ENCODE results near the gene GLTPD2. TPM values are rescaled to one million over a fixed set of nuclear protein-coding genes. Genes with fewer than 3 reads are reported as not detected.

The GLTPD2 gene
- total RNA-seq, 2 experiments from 2014 or later, result not detected

GRCh38 chr17:4772235-4772613 is 16.5 kb upstream of the GLTPD2 start:
- Mint-ChIP-seq H3K27ac (peak overlapping the region; percentile 43), H3K36me3 (ENCODE audit: low read depth) (no peaks in the 10 kb centered on the region), H3K27me3 (ENCODE audit: low read depth) (peaks cover 13% of the 10 kb centered on the region), H3K9me3 (ENCODE audit: insufficient read depth) (no peaks in the 10 kb centered on the region), H3K4me1 (ENCODE audit: low read depth) (peaks cover 26% of the 10 kb centered on the region), H3K4me3 (no peak overlapping the region)
- ChIA-PET POLR2A (interaction anchor here (1.2 kb wide), 1 partner anchor 18 kb away, joined by 4 read pairs; no protein-coding TSS in a partner anchor), CTCF (interaction anchor here (4.3 kb wide), 1 partner anchor 18 kb away, joined by 25 read pairs; the partner anchor contains the start of gene GLTPD2)
- DNase-seq (no peak), ATAC-seq (no peak)

GRCh38 chr17:4777969-4778760 is 10.6 kb upstream of the GLTPD2 start:
- H3K27me3 Mint-ChIP-seq (ENCODE audit: low read depth), result peaks cover 31% of the 10 kb centered on the region
- H3K36me3 Mint-ChIP-seq (ENCODE audit: low read depth), result no peaks in the 10 kb centered on the region
- ATAC-seq, result no peak
- H3K4me1 Mint-ChIP-seq (ENCODE audit: low read depth), result no peaks in the 10 kb centered on the region
- POLR2A ChIA-PET, result interaction anchor here (1.6 kb wide), 1 partner anchor 12 kb away, joined by 6 read pairs; no protein-coding TSS in a partner anchor
- H3K4me3 Mint-ChIP-seq, result no peak overlapping the region
- H3K27ac Mint-ChIP-seq, result no peak overlapping the region
- CTCF ChIA-PET, result interaction anchor here (1.7 to 2.1 kb wide), 2 partner anchors 12 to 46 kb away, joined by 5 to 17 read pairs; partner anchors contain the start of genes GLTPD2 and MED11
- no peaks in the 10 kb centered on the region for H3K9me3 Mint-ChIP-seq (ENCODE audit: insufficient read depth)
- no peak for DNase-seq

- H3K27me3 Mint-ChIP-seq (ENCODE audit: low read depth), result peaks cover 41% of the 10 kb centered on the region
- DNase-seq (no peak), ATAC-seq (no peak)
- ChIA-PET POLR2A (no interaction called here), CTCF (interaction anchor here (1.7 to 2.1 kb wide), 2 partner anchors 9 to 49 kb away, joined by 5 to 17 read pairs; partner anchors contain the start of genes GLTPD2 and MED11)
- H3K4me3 Mint-ChIP-seq, result no peak overlapping the region
- H3K9me3 Mint-ChIP-seq (ENCODE audit: insufficient read depth), result no peaks in the 10 kb centered on the region
- H3K27ac Mint-ChIP-seq, result no peak overlapping the region
- peaks cover 5% of the 10 kb centered on the region for H3K4me1 Mint-ChIP-seq (ENCODE audit: low read depth)
- H3K36me3 Mint-ChIP-seq (ENCODE audit: low read depth), result no peaks in the 10 kb centered on the region
These were observed 8.3 kb upstream of the GLTPD2 start for GRCh38 chr17:4780325-4780955.

- no peak for ATAC-seq
- H3K27ac Mint-ChIP-seq, result no peak overlapping the region
- POLR2A ChIA-PET, result interaction anchor here (0.7 kb wide), 1 partner anchor 387 kb away, joined by 3 read pairs; no protein-coding TSS in a partner anchor
These were observed 6.1 kb upstream of the GLTPD2 start for GRCh38 chr17:4782652-4783051.

GRCh38 chr17:4785311-4786105 is 3.3 kb upstream of the GLTPD2 start:
- no peak for DNase-seq
- Mint-ChIP-seq H3K4me3 (no peak overlapping the region), H3K27me3 (ENCODE audit: low read depth) (peaks cover 62% of the 10 kb centered on the region), H3K4me1 (ENCODE audit: low read depth) (peaks cover 23% of the 10 kb centered on the region), H3K27ac (no peak overlapping the region), H3K9me3 (ENCODE audit: insufficient read depth) (no peaks in the 10 kb centered on the region), H3K36me3 (ENCODE audit: low read depth) (no peaks in the 10 kb centered on the region)
- ChIA-PET POLR2A (no interaction called here), CTCF (interaction anchor here (0.8 kb wide), 1 partner anchor 53 kb away, joined by 3 read pairs; no protein-coding TSS in a partner anchor)
- no peak for ATAC-seq

More at GRCh38 chr17:4782652-4783051, 6.1 kb upstream of the GLTPD2 start:
- Mint-ChIP-seq H3K27me3 (ENCODE audit: low read depth) (peaks cover 59% of the 10 kb centered on the region), H3K4me1 (ENCODE audit: low read depth) (peaks cover 18% of the 10 kb centered on the region), H3K36me3 (ENCODE audit: low read depth) (no peaks in the 10 kb centered on the region), H3K4me3 (no peak overlapping the region), H3K9me3 (ENCODE audit: insufficient read depth) (no peaks in the 10 kb centered on the region)
- DNase-seq, result no peak
- CTCF ChIA-PET, result interaction anchor here (0.6 kb wide), 1 partner anchor 150 kb away, joined by 4 read pairs; no protein-coding TSS in a partner anchor

- Mint-ChIP-seq H3K27me3 (ENCODE audit: low read depth) (peaks cover 59% of the 10 kb centered on the region), H3K9me3 (ENCODE audit: insufficient read depth) (no peaks in the 10 kb centered on the region), H3K4me3 (no peak within 1 kb of the TSS), H3K36me3 (ENCODE audit: low read depth) (no peaks in the 10 kb centered on the region), H3K27ac (no peak within 1 kb of the TSS), H3K4me1 (ENCODE audit: low read depth) (peaks cover 26% of the 10 kb centered on the region)
- ChIA-PET CTCF (interaction anchor here (0.8 to 1.6 kb wide), 3 partner anchors 54 to 95 kb away, joined by 3 to 4 read pairs (median 3); no protein-coding TSS in a partner anchor), POLR2A (interaction anchor here (0.8 kb wide), 1 partner anchor 50 kb away, joined by 3 read pairs; no protein-coding TSS in a partner anchor)
- ATAC-seq (no peak), DNase-seq (no peak)
These were observed 2.7 kb upstream of the GLTPD2 start, which contains the start of gene VMO1 for GRCh38 chr17:4786106-4786511. VMO1 (minus strand) TSS chr17:4786364; CDS start chr17:4786352, 12 bp downstream.

DNA sequence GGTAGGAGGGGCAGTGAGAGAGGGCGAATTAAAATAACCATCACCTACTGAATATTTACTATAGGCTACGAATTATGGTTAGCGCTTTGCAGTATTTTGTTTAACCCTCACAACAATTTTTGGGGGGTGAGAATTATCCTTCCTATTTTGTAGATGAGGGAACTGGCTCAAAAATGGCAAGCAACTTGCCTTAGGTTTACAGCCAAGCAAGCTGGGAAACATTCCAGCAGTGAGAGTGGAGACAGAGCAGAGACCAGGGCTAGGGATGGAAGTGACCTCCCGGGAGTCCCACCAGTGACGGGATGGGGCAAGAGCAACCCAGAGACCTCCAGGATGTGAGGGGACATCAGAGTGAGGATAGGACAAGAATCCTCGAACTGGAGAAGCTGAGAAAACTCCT is 2.2 kb upstream of the GLTPD2 start:
- no peaks in the 10 kb centered on the region for H3K36me3 Mint-ChIP-seq (ENCODE audit: low read depth)
- DNase-seq (no peak), ATAC-seq (no peak)
- peaks cover 29% of the 10 kb centered on the region for H3K4me1 Mint-ChIP-seq (ENCODE audit: low read depth)
- no peaks in the 10 kb centered on the region for H3K9me3 Mint-ChIP-seq (ENCODE audit: insufficient read depth)
- H3K4me3 Mint-ChIP-seq, result no peak overlapping the region
- ChIA-PET CTCF (interaction anchor here (0.8 to 1.6 kb wide), 3 partner anchors 54 to 95 kb away, joined by 3 to 4 read pairs (median 3); no protein-coding TSS in a partner anchor), POLR2A (interaction anchor here (0.8 kb wide), 1 partner anchor 50 kb away, joined by 3 read pairs; no protein-coding TSS in a partner anchor)
- H3K27me3 Mint-ChIP-seq (ENCODE audit: low read depth), result peaks cover 59% of the 10 kb centered on the region
- H3K27ac Mint-ChIP-seq, result no peak overlapping the region

GRCh38 chr17:4788159-4788806 is 481 bp upstream of the GLTPD2 start:
- Mint-ChIP-seq H3K4me1 (ENCODE audit: low read depth) (peaks cover 29% of the 10 kb centered on the region), H3K27me3 (ENCODE audit: low read depth) (peaks cover 50% of the 10 kb centered on the region), H3K27ac (no peak overlapping the region), H3K4me3 (no peak overlapping the region), H3K36me3 (ENCODE audit: low read depth) (no peaks in the 10 kb centered on the region), H3K9me3 (ENCODE audit: insufficient read depth) (no peaks in the 10 kb centered on the region)
- no peak for ATAC-seq
- ChIA-PET POLR2A (interaction anchor here (0.8 to 2.8 kb wide), 2 partner anchors 56 to 85 kb away, joined by 3 to 9 read pairs; partner anchors contain the start of gene MED11), CTCF (interaction anchor here (1.1 to 3.3 kb wide), 4 partner anchors 9 to 100 kb away, joined by 3 to 37 read pairs (median 14); partner anchors contain the start of gene ARRB2)
- DNase-seq, result no peak

DNA sequence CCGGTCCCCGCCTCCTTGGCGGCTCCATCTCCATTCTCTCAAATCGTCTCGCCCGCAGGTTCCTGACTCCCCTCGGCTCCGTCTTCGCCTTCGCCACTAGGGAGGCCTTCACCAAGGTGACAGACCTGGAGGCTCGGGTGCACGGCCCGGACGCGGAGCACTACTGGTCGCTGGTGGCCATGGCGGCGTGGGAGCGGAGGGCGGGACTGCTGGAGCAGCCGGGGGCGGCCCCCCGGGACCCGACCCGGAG is 862 bp downstream of the GLTPD2 start:
- peak overlapping the region; percentile 81 for H3K27ac Mint-ChIP-seq
- no peaks in the 10 kb centered on the region for H3K36me3 Mint-ChIP-seq (ENCODE audit: low read depth)
- no peaks in the 10 kb centered on the region for H3K9me3 Mint-ChIP-seq (ENCODE audit: insufficient read depth)
- ChIA-PET POLR2A (interaction anchor here (0.5 to 2.8 kb wide), 9 partner anchors 10 to 129 kb away, joined by 3 to 12 read pairs (median 4); partner anchors contain the start of genes MED11, PLD2 and TM4SF5), CTCF (interaction anchor here (0.6 to 3.3 kb wide), 30 partner anchors 9 to 274 kb away, joined by 3 to 37 read pairs (median 4); partner anchors contain the start of genes ARRB2, C17orf107, CHRNE and MED11)
- ATAC-seq (no peak), DNase-seq (no peak)
- H3K27me3 Mint-ChIP-seq (ENCODE audit: low read depth), result peaks cover 43% of the 10 kb centered on the region
- H3K4me1 Mint-ChIP-seq (ENCODE audit: low read depth), result peaks cover 29% of the 10 kb centered on the region
- H3K4me3 Mint-ChIP-seq, result peak overlapping the region; percentile 80

GRCh38 chr17:4789951-4790704 is 1.4 kb downstream of the GLTPD2 start:
- H3K4me3 Mint-ChIP-seq, result peak overlapping the region; percentile 80
- H3K4me1 Mint-ChIP-seq (ENCODE audit: low read depth), result peaks cover 28% of the 10 kb centered on the region
- DNase-seq (peak; percentile 85), ATAC-seq (peak; percentile 95)
- CTCF ChIA-PET, result interaction anchor here (0.6 to 3.3 kb wide), 41 partner anchors 9 to 273 kb away, joined by 3 to 37 read pairs (median 4); partner anchors contain the start of genes ARRB2, C17orf107, CHRNE and MED11
- H3K36me3 Mint-ChIP-seq (ENCODE audit: low read depth), result no peaks in the 10 kb centered on the region
- POLR2A ChIA-PET, result interaction anchor here (0.5 to 2.8 kb wide), 12 partner anchors 11 to 130 kb away, joined by 3 to 12 read pairs (median 4); partner anchors contain the start of genes MED11, PLD2 and TM4SF5
- H3K27me3 Mint-ChIP-seq (ENCODE audit: low read depth), result peaks cover 39% of the 10 kb centered on the region
- no peaks in the 10 kb centered on the region for H3K9me3 Mint-ChIP-seq (ENCODE audit: insufficient read depth)
- peak overlapping the region; percentile 93 for H3K27ac Mint-ChIP-seq
